Stimulated activated CD8-positive, alpha-beta memory T cell treated with anti-CD3 and anti-CD28 coated beads, Interleukin-4, amount 100 ng/mL, for 4 hours (primary cell): ENCODE results near the gene SPACA5.
"Not testable (repeated sequence)": the region's sequence is repeated elsewhere in the genome, so short reads cannot be mapped to it uniquely, and the experiment has no call there.

Source experiments
- DNase-seq, 2 donors: peaks; one replicate each; pipeline ENCODE4 v3.0.0-alpha.2; 2020; ENCODE audit warnings: low read depth in 2 of 2, low spot score in 1 of 2

SPACA5 gene

GRCh38 chrX:48021026-48021900, 14.5 kb downstream of the SPACA5 start:
- DNase-seq: peak; percentile 46 to 50

- DNase-seq: no peak
Measured at GRCh38 chrX:48022100-48022499, 15.3 kb downstream of the SPACA5 start.

GRCh38 chrX:48022738-48023137, 15.9 kb downstream of the SPACA5 start:
- no peak for DNase-seq

DNA sequence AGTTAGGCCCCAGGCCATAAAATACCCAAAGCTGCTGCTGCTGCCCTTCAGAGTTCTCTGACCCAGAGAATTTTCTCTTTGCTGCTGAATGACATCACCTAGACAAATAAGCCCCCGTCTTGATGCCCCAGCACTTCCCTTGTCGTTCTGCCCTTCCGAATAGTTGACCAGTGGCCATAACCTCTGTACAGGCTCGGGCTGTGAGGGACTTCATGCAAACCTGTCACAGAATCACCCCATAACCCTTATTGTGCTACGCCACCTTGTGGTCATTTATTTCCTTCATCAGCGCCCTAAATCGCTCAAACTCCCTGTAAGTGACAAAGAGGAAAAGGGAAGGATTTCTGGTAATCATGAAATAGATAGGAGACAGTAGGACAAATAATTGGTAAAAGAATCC, 18.8 kb downstream of the SPACA5 start:
- DNase-seq: no peak

DNA sequence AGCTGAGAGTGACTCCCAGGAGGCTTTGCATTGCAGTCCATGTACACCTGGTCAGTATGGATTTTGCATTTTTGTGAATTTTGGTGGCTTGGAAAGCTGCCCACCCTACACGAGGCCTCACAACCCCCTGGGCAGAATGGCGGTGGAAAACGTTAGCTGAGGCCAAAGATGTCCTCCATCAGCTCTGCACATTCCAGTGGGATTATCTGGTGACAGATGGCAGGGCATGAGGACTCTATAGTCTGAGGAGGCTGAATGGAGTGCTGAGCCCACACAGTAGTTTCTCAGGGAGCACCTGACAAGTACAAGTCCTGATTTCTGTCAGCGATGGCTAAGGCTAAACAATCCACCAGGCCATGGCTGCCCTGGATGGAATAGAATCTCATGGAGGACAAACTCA, 20.8 kb downstream of the SPACA5 start:
- not testable (repeated sequence) for DNase-seq

GRCh38 chrX:48028091-48028490, 21.3 kb downstream of the SPACA5 start:
- DNase-seq: no peak

DNA sequence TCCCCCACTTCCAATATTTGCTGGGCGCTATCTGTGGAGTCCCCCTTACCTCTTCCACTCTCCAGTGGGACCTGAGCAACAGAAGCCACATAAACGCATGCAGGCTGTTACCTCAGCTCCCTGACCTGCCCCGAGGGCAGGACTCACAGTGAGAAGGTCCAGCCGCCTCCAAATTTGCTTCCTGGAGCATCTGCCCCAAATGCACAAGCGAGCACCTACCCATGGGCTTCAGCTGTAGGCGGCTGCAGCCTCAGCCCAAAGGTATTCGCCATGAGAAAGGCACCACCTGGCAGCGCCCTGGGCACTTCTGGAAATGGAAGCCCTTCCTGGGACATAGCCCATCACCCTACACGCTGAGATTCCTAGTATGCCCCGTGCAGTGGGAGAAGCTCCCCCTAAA, 23.4 kb downstream of the SPACA5 start:
- DNase-seq: no peak

DNA sequence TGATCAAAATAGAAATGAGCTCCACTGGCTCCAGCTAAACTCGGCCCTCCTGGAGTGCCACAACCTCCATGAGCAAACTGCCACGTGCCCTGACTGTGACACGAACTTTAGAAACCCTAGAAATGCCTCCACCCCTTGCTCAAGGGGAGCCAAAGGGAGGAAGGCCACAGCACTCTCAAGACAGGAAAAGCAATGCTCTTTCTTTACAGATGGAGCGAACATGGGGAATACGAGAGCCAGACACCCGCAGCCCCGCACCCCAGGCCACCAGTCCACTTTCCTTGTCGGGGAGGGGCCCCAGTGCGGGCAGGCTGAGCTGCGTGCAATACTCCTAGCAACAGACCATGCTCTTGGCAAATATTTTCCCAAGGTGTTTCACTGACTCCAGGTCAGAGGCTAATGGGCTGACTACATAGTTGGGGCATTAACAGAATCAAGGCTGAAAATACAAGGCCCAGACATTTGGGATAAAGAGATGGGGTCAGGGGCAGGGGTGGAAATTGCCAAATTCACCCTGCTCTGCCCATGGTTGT, 23.9 kb downstream of the SPACA5 start:
- DNase-seq: not testable (repeated sequence)

DNA sequence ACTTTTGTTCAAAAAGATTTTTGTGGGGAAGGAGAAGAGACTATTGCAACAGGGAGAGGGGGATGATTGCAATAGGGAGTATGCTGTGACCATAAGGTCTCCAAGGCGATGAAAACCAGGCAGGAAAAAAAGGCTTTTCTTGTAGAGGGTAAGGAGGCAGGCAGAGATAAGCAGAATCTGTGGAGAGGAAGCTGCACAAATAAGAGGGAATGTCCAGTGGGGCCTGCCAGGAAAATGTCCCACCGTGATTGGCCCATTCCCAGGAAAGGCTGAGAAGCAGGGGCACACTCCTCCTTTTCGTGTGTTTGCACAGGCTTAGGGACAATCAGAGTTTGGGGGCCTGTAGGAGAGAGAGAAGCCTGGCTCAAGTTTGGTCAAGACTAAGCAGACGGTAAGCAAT, 29.1 kb downstream of the SPACA5 start:
- DNase-seq: no peak

GRCh38 chrX:48043056-48043455, 36.3 kb downstream of the SPACA5 start:
- no peak for DNase-seq

DNA sequence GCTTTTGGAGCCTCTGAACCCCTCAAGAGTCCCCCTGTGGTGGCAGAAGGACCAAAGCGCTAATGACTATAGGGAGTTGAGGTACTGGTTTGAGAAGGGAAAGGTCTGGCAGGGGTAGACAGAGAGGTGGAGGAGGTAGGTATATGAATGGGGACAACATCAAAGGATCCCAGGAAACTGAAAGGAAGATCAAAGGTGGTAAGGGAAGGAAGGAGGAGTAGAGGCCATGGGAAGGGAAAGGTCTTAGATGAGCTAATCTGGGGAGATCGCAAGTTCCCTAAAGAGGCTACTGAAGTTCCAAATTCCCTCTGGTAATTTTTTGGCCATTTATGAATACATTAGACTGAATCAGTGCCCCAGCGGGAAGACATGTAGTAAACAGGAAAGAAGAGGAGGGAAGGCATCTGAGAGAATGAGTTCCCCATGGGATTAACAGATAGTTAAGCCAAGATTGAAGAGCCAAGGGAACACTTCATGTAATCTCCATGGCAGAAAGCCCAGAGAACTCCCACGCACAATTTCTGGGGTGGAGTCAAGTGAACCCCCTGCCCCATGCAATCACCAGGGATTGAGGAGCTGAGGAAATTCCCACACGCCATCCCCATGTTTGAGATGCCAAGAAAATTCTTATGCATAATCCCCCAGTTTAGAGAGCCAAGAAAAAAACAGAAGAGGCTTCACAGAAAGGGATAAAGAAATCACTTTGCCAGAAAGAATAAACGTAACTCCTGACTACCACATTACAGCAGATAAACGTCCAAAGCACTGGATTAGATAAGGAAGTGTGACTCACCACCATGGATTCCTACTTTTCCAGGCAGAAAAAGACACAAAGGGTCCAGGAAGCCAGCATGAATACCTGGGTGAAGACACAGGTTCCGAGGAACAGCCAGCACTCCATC, 38.9 kb downstream of the SPACA5 start:
- no peak for DNase-seq

- no peak for DNase-seq
Measured at GRCh38 chrX:48046846-48047245, 40.1 kb downstream of the SPACA5 start.

GRCh38 chrX:48058621-48059295, 52.0 kb downstream of the SPACA5 start:
- no peak for DNase-seq

DNA sequence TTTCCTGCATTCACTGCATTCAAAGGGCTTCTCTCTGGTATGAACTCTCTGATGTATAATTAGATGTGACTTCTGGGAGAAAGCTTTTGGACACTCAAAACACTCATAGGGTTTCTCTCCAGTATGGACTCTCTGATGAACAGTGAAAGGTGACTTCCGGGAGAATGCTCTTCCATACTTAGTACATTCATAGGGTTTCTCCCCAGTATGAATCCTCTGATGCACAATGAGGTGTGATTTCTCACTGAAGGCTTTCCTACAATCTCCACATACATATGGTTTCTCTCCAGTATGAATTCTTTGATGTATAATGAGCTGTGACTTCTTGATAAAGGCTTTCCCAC, 52.5 kb downstream of the SPACA5 start:
- no peak for DNase-seq
